Measurements from ENCODE around the gene KLC3.

KLC3 gene

GRCh38 chr19:45364696-45365095 is 24.1 kb downstream of the KLC3 start:
- in situ Hi-C loops (cut with MboI; ENCODE audit: low pct_unique_long_range_greater_than_20kb, low sequenced_read_pairs, unreplicated experiment), result no loop called here
- TF ChIP-seq, protein P1, sequence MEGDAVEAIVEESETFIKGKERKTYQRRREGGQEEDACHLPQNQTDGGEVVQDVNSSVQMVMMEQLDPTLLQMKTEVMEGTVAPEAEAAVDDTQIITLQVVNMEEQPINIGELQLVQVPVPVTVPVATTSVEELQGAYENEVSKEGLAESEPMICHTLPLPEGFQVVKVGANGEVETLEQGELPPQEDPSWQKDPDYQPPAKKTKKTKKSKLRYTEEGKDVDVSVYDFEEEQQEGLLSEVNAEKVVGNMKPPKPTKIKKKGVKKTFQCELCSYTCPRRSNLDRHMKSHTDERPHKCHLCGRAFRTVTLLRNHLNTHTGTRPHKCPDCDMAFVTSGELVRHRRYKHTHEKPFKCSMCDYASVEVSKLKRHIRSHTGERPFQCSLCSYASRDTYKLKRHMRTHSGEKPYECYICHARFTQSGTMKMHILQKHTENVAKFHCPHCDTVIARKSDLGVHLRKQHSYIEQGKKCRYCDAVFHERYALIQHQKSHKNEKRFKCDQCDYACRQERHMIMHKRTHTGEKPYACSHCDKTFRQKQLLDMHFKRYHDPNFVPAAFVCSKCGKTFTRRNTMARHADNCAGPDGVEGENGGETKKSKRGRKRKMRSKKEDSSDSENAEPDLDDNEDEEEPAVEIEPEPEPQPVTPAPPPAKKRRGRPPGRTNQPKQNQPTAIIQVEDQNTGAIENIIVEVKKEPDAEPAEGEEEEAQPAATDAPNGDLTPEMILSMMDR (IDR thresholded peaks at IDR 0.05; ENCODE audit: extremely low read depth, insufficient read depth, missing control alignments), result no peak
- no peak for DNase-seq (ENCODE audit: low spot score)

GRCh38 chr19:45368127-45368526 is 27.6 kb downstream of the KLC3 start:
- in situ Hi-C loops (cut with MboI; ENCODE audit: low pct_unique_long_range_greater_than_20kb, low sequenced_read_pairs, unreplicated experiment), result no loop called here
- TF ChIP-seq, protein P1 (IDR thresholded peaks at IDR 0.05; ENCODE audit: extremely low read depth, insufficient read depth, missing control alignments), result no peak
- no peak for DNase-seq (ENCODE audit: low spot score)

GRCh38 chr19:45368737-45369340 is 28.3 kb downstream of the KLC3 start:
- in situ Hi-C loops (cut with MboI; ENCODE audit: low pct_unique_long_range_greater_than_20kb, low sequenced_read_pairs, unreplicated experiment), result no loop called here

DNA sequence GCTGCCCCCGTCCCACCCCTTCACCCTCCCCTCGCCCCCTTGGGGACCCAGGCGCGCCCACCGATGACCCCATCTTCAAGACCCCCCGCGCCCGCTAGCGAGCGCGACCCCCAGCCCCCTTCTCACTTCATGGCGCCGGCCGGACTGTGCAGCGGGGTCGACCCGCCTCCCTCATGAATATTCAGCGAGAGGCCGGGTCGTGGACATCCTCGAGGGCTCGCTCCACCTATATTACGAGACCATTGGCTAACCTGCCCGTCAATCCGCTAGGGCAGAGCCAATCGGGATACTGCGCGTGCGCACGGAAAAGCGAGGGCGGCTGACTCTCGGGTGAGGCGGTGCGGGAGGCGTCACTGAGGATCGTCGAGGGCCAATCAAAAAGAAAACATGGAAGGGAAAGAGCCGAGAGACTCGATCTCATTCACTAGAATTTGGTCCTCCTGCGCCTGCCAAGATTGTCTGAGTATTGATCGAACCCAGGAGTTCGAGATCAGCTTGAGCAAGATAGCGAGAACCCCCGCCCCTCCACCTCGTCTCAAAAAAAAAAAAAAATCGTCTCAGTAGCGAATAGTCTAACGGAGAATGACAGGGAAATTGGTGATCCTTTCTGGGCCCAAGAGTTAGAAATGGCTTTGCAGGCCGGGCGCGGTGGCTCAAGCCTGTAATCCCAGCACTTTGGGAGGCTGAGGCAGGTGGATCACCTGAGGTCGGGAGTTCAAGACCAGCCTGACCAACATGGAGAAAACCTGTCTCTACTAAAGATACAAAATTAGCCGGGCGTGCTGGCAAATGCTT is 30.1 kb downstream of the KLC3 start, which contains the start of gene ERCC2:
ERCC2 (minus strand) TSS at position 164 of the 795 bp plus-strand sequence; CDS start at position 131, 33 bp downstream.
- TF ChIP-seq, protein P1 (IDR thresholded peaks at IDR 0.05; ENCODE audit: extremely low read depth, insufficient read depth, missing control alignments), result no peak
- peak; percentile 100 for DNase-seq (ENCODE audit: low spot score)
- in situ Hi-C loops (cut with MboI; ENCODE audit: low pct_unique_long_range_greater_than_20kb, low sequenced_read_pairs, unreplicated experiment), result no loop called here

More at GRCh38 chr19:45368737-45369340, 28.3 kb downstream of the KLC3 start:
- TF ChIP-seq, protein P1 (IDR thresholded peaks at IDR 0.05; ENCODE audit: extremely low read depth, insufficient read depth, missing control alignments), result no peak
- no peak for DNase-seq (ENCODE audit: low spot score)

DNA sequence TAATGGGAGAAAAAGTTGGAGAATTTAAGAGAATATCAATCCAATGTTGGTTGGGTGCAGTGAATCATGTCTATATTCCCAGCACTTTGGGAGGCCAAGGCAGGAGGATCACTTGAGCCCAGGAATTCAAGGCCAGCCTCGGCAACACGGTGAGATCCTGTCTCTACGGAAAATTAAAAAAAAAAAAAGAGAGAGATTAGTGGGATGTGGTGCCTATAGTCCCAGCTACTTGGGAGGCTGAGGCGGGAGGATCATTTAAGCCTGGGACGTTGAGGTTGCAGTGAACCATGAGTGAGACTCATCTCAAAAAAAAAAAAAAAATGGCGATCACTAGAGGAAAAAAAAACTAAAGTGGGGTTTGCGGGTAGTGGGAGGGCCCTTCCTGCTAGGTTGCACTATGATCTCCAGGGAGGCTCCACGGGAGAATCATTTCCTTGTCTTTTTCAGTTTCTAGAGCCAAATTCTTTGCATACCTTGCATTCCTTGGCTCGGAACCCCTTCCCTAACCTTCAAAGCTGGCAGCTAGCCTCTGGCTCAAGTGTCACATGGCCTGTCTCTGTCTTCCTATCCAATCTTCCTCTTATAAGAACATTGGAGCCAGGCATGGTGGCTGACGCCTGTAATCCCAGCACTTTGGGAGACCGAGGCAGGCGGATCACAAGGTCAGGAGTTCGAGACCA is 35.6 kb downstream of the KLC3 start:
- in situ Hi-C loops (cut with MboI; ENCODE audit: low pct_unique_long_range_greater_than_20kb, low sequenced_read_pairs, unreplicated experiment), result no loop called here
- DNase-seq (ENCODE audit: low spot score), result no peak
- TF ChIP-seq, protein P1 (IDR thresholded peaks at IDR 0.05; ENCODE audit: extremely low read depth, insufficient read depth, missing control alignments), result no peak

DNA sequence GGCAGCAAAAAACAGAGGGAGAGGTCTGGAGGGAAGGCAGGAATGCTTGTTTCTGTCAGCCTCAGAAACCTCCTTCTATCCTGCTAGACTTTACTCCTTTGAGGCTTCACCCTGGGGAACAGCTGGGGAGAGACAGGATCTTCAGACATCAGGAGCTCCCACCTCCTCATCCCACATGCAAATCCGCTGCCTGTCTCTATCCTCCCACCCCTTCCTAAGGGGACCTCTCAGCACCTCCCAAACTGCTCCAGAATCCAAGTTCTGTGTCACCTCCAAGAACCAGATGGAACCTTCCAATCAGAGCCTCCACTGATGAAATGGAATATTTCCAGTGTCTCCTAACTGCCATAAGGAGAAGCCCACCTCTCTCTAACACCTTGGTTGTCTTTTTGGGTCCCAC is 39.6 kb downstream of the KLC3 start:
- in situ Hi-C loops (cut with MboI; ENCODE audit: low pct_unique_long_range_greater_than_20kb, low sequenced_read_pairs, unreplicated experiment), result no loop called here
- TF ChIP-seq, protein P1 (IDR thresholded peaks at IDR 0.05; ENCODE audit: extremely low read depth, insufficient read depth, missing control alignments), result no peak
- DNase-seq (ENCODE audit: low spot score), result no peak

All from GM13977 (cell line).